Stomach (tissue), 4 donors: ENCODE data around the gene FLRT2.

Experiments used
- EP300 ChIP-seq: sonication (generic); formaldehyde crosslinking; IDR thresholded peaks from one replicate; pipeline ENCODE4 v1.6.1; 2017; ENCODE audit warnings: antibody characterized with exemption
- POLR2A ChIP-seq, 4 donors: fragments of 450-650 bp; IDR thresholded peaks; one replicate each; pipeline ENCODE4 v1.6.1; 2016; ENCODE audit warnings: antibody characterized with exemption in 4 of 4, control low read depth in 2 of 4, mild to moderate bottlenecking in 1 of 4, moderate library complexity in 1 of 4
- POLR2AphosphoS5 ChIP-seq, 3 donors: sonication (generic); formaldehyde crosslinking; IDR thresholded peaks; one replicate each; pipeline ENCODE4 v1.6.1; 2016; ENCODE audit warnings: antibody characterized with exemption in 3 of 3
- TF ChIP-seq, protein P1 (sequence below), 7 experiments: fragments of 450-650 bp in 4 of 7; fragments of 200-600 bp in 3 of 7; sonication (generic) in 3 of 7; IDR thresholded peaks; one replicate each; pipeline ENCODE4 v1.5.1; 2016 to 2019; ENCODE audit warnings: antibody characterized with exemption in 7 of 7, control low read depth in 2 of 7, mild to moderate bottlenecking in 1 of 7

DNA sequence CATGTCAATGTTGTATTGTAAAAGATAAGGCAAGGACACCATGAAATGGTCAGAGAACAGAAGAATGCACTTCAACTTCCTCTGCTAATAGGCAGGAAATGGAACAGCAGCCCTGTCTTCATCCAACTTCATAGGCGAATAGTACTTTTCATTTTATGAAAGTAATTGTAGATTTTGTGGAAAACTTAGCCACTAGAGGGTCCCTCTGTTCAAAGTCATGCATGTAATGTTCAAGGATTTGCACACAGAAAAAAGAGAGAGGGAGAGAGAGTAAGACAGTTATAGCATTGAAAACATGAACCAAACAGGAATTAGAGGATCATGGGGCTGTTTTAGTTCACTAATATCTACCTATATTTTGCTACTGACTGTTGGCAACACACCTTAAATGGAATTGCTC lies 172.2 kb downstream of the FLRT2 start:
- TF ChIP-seq, protein P1, sequence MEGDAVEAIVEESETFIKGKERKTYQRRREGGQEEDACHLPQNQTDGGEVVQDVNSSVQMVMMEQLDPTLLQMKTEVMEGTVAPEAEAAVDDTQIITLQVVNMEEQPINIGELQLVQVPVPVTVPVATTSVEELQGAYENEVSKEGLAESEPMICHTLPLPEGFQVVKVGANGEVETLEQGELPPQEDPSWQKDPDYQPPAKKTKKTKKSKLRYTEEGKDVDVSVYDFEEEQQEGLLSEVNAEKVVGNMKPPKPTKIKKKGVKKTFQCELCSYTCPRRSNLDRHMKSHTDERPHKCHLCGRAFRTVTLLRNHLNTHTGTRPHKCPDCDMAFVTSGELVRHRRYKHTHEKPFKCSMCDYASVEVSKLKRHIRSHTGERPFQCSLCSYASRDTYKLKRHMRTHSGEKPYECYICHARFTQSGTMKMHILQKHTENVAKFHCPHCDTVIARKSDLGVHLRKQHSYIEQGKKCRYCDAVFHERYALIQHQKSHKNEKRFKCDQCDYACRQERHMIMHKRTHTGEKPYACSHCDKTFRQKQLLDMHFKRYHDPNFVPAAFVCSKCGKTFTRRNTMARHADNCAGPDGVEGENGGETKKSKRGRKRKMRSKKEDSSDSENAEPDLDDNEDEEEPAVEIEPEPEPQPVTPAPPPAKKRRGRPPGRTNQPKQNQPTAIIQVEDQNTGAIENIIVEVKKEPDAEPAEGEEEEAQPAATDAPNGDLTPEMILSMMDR (IDR thresholded peaks at IDR 0.05), result no peak
- TF ChIP-seq POLR2A (IDR thresholded peaks at IDR 0.05), result no peak
- no peak for TF ChIP-seq POLR2AphosphoS5 (IDR thresholded peaks at IDR 0.05)
- no peak for TF ChIP-seq EP300
